GM19452 (cell line): ENCODE data around the gene INHBE.
"Not testable (repeated sequence)": the region's sequence is repeated elsewhere in the genome, so short reads cannot be mapped to it uniquely, and the experiment has no call there.

Experiments used
- ATAC-seq: cut with Tn5 transposase; IDR thresholded peaks from one replicate; pipeline ENCODE4 v1.9.1; 2021; ENCODE audit not compliant: unreplicated experiment

INHBE gene

DNA sequence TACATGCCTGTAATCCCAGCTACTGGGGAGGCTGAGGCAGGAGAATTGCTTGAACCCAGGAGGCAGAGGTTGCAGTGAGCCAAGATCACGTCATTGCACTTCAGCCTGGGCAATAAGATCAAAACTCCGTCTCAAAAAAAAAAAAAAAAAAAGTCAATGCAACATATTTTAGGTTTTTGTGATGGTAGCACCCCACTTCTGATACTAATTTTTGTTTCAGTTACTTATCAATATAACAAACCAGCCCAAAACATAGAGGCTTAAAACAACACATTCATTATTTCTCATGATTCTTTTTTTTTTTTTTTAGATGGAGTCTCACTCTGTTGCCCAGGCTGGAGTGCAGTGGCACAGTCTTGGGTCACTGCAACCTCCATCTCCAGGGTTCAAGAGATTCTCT, 13.7 kb upstream of the INHBE start:
- not testable (repeated sequence) for ATAC-seq

DNA sequence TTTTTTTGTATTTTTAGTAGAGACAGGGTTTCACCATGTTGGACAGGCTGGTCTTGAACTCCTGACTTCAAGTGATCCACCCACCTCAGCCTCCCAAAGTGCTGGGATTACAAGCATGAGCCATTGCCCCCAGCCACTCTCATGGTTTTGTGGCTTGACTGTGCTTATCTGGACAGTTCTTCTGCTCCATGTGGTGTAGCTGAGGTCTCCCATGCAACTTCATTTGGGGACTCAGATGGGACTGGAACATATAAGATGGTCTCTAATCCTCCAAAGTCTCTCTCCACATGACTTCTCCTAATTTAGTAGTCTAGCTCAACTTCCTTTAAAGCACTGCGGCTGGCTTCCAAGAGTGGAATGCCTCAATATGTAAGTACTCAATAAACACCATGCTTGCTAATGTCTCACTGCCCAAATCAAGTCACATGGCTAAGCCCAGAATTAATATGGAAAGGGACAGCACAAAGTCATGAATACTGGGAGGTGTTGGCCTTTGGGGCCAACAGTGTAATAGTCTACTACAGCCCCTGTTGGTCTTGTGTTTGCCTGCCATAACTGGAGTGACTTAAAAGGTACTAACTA, 13.2 kb upstream of the INHBE start:
- no peak for ATAC-seq

DNA sequence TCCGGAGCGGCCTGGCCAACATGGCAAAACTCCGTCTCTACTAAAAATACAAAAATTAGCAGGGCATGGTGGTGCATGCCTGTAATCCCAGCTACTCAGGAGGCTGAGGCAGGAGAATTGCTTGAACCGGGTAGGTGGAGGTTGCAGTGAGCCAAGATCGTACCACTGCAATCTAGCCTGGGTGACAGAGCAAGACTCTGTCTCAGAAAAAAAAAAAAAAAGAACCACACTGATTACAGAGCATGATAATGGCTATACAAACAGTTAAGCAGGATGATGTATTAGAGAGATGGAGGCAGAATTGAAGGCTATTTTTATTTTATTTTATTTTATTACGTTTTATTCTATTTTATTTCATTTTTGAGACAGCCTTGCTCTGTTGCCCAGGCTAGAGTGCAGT, 10.8 kb upstream of the INHBE start:
- not testable (repeated sequence) for ATAC-seq

DNA sequence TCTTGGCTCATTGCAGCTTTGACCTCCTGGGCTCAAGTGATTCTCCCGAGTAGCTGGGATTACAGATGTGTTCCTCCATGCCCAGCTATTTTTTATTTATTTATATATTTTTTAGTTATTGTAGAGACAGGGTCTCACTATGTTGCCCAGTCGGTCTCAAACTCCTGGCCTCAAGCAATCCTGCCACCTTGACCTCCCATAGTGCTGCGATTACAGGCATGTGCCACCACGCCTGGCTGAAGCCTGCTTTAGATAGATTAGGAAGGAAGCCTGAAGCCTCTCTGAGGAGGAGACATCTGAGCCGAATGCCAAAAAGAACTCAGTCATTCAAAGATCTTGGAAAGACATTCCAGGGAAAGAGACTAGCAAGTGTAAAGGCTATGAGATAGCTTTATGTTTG, 10.4 kb upstream of the INHBE start:
- ATAC-seq = no peak

DNA sequence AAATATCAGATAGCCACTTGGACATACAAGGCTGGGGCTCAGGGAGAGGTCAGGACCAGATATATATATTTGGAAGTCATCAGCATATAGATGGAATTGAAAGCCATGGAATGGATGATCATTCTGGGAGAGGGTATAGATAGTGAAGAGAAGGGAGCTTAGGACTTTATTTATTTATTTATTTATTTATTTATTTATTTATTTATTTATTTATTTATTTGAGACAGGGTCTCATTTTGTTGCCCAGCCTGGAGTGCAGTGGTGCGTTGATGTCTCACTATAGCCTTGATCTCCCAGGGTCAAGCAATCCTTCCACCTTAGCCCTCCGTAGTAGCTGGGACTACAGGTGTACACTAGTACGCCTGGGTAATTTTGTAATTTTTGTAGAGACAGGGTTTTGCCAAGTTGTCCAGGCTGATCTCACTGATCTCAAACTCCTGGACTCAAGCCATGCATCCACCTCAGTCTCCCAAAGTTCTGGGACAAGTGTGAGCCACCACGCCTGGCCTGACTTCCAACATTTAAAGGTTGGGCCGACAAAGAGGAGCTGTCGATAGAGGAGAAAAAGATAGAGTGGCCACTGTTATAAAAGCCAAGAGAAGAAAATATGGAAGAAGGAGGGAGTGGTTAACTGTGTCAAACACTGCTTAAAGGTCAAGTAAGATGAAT, 8.7 kb upstream of the INHBE start:
- ATAC-seq = no peak

DNA sequence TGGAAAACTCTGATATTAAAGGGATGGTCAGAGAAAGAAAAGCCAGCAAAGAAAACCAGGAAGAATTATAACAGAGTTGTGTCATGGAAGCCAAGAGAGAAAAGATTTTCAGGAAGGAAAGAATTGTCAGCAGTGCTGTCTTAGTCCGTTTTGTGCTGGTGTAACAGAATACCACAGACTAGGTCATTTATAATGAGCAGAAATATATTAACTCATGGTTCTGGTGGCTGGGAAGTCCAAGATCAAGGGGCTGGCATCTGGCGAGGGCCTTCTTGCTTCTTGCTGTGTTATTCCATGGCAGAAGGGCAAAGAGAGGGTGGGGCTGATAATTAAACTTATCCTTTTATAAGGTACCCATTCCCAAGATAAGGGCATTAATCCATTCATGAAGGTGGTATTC, 6.4 kb upstream of the INHBE start:
- ATAC-seq = no peak

DNA sequence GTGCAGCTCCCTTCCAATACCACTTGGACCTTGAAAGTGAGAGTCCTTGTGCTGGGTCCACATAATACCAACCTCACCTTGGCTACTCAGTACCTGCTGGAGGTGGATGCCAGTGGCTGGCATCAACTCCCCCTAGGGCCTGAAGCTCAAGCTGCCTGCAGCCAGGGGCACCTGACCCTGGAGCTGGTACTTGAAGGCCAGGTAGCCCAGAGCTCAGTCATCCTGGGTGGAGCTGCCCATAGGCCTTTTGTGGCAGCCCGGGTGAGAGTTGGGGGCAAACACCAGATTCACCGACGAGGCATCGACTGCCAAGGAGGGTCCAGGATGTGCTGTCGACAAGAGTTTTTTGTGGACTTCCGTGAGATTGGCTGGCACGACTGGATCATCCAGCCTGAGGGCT, 5.7 kb upstream of the INHBE start:
- no peak for ATAC-seq

DNA sequence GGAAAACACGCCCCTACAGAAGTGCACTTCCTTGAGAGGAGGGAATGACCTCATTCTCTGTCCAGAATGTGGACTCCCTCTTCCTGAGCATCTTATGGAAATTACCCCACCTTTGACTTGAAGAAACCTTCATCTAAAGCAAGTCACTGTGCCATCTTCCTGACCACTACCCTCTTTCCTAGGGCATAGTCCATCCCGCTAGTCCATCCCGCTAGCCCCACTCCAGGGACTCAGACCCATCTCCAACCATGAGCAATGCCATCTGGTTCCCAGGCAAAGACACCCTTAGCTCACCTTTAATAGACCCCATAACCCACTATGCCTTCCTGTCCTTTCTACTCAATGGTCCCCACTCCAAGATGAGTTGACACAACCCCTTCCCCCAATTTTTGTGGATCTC, 5.0 kb upstream of the INHBE start:
- no peak for ATAC-seq

DNA sequence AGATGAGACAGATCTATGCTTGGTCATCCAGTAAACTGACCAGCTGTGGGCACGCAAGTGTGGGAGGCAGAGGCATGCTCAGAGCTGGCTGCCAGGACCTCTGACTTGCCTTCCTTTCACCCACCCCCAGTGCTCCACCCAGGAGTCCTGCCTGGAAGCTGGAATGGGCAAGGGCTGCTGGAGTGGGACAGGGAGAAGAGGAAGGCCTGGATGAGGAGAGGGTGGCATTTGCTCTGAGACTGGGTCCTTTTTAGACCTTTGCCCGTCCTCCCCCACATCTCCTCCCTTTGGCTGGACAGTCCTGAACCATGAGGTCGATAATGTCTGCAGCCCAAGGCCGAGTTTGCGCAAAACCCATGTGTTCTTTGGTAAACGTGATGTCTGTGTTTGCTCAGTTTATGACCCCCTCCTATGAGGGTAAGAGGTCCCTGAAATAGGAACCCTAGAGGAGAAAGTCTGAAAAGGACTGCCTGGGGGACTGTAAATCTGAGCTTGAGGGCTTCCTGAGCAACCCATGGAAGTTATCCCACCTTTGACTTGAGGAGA, 3.8 kb upstream of the INHBE start:
- ATAC-seq = no peak

DNA sequence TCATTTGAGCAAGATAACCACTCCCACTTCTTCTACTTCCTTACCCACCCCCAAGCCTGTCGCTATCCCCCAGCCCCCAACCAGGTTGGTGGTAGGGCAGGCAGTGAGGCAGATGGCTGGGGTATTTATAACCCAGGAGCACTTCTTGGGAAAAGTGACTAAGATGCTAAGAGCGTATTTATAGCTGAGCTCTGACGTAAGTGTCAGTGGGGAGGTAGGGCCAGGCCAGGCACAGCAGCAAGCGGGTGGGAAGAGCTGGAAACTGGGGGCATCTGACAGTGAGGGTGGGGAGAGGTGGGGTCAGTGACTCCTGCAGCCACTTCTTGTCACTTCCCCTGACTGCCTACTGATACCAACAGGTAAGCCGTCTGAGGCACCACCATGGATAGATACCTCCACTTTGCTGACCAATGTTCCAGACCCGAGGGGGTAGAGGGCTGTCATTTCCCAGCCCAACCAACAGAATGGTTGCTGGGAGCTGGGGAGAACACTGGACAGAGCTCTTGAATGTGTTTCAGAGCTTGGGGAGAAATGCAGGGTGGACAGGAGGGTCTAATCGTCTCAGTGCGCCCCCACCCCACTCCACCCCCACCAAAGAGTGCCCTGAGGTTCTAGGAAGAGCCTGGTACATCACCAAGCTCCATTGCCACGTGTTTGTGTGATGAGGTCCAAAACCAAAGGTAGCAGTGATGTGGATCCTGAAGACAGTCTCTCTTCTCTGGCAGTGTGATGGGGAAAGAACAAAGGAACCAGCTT, 2.7 kb upstream of the INHBE start:
- ATAC-seq = no peak

DNA sequence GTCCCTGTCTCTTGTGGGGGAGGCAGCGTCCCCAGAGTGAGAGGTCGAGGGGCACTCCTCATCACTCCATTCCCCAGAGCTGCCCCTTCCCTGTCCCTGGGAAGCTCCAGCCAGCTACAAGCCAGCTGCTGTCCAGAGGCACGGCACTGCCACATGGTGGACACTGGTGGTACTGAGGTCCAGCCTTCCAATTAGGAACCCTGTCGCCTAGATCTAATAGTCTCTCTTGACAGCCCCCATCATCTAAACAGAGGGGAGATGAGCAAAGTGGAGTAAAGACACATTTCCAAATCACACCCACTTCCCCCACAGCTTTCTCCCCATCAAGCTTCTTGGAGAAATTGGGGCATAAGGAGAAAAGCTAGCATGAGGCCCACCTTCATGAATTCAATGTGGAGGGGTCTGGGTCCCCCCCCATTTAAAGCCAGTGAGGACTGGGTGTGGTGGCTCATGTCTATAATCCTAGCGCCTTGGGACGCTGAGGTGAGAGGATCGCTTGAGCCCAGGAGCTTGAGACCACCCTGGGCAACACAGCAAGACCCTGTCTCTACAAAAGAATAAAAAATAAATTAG, 2.1 kb upstream of the INHBE start:
- ATAC-seq = no peak

DNA sequence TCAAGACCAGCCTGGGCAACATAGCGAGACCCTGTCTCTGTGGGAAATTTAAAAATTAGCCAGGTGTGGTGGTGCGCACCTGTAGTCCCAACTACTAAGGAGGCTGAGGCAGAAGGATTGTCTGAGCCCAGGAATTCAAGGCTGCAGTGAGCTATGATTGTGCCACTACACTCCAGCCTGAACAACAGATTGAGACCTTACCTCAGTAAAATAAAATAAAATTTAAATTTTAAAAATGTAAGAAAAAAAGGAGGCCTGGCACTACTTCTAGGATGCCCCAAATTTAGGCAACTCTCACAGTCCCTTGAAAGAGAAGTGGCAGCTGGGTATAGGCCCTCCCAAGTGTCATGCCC, 918 bp upstream of the INHBE start:
- no peak for ATAC-seq

DNA sequence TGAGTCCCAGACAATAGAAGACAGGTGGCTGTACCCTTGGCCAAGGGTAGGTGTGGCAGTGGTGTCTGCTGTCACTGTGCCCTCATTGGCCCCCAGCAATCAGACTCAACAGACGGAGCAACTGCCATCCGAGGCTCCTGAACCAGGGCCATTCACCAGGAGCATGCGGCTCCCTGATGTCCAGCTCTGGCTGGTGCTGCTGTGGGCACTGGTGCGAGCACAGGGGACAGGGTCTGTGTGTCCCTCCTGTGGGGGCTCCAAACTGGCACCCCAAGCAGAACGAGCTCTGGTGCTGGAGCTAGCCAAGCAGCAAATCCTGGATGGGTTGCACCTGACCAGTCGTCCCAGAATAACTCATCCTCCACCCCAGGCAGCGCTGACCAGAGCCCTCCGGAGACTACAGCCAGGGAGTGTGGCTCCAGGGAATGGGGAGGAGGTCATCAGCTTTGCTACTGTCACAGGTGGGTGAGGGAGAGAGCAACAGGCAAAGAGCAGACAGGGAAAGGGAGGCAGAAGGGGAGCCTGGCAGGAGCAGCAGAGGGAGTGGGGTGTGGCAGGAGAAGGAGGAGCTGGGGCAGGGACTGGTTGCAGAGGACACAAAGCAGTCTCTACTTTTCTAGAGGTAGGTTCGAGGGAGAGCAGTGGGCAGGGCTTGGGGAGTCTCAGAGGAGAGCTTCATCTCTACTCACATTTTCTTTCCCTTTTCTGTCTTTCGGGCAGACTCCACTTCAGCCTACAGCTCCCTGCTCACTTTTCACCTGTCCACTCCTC, 452 bp downstream of the INHBE start:
- no peak for ATAC-seq

DNA sequence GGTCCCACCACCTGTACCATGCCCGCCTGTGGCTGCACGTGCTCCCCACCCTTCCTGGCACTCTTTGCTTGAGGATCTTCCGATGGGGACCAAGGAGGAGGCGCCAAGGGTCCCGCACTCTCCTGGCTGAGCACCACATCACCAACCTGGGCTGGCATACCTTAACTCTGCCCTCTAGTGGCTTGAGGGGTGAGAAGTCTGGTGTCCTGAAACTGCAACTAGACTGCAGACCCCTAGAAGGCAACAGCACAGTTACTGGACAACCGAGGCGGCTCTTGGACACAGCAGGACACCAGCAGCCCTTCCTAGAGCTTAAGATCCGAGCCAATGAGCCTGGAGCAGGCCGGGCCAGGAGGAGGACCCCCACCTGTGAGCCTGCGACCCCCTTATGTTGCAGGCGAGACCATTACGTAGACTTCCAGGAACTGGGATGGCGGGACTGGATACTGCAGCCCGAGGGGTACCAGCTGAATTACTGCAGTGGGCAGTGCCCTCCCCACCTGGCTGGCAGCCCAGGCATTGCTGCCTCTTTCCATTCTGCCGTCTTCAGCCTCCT, 1.1 kb downstream of the INHBE start:
- peak; percentile 42 for ATAC-seq

DNA sequence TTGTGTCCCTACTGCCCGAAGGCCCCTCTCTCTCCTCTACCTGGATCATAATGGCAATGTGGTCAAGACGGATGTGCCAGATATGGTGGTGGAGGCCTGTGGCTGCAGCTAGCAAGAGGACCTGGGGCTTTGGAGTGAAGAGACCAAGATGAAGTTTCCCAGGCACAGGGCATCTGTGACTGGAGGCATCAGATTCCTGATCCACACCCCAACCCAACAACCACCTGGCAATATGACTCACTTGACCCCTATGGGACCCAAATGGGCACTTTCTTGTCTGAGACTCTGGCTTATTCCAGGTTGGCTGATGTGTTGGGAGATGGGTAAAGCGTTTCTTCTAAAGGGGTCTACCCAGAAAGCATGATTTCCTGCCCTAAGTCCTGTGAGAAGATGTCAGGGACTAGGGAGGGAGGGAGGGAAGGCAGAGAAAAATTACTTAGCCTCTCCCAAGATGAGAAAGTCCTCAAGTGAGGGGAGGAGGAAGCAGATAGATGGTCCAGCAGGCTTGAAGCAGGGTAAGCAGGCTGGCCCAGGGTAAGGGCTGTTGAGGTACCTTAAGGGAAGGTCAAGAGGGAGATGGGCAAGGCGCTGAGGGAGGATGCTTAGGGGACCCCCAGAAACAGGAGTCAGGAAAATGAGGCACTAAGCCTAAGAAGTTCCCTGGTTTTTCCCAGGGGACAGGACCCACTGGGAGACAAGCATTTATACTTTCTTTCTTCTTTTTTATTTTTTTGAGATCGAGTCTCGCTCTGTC, 1.8 kb downstream of the INHBE start:
- ATAC-seq = no peak

DNA sequence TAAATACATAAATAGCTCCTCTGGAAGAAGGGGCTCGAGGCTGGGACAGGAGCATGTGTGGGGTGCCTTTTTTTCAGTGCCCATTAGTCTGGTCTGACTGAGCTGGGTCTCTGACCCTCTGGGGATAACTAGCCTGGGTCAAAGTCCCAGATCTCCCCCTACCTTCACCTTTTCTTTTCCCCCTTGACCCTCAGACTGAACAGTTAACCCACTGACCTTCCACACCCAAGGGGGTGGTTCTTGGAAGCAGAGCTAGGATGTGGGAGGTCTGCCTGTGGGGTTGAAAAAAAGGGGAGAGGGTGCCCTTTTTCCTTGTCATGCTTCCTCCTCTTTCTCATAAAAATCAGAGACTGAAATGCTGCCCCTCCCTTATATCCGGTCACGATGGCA, 3.6 kb downstream of the INHBE start:
- ATAC-seq = no peak

DNA sequence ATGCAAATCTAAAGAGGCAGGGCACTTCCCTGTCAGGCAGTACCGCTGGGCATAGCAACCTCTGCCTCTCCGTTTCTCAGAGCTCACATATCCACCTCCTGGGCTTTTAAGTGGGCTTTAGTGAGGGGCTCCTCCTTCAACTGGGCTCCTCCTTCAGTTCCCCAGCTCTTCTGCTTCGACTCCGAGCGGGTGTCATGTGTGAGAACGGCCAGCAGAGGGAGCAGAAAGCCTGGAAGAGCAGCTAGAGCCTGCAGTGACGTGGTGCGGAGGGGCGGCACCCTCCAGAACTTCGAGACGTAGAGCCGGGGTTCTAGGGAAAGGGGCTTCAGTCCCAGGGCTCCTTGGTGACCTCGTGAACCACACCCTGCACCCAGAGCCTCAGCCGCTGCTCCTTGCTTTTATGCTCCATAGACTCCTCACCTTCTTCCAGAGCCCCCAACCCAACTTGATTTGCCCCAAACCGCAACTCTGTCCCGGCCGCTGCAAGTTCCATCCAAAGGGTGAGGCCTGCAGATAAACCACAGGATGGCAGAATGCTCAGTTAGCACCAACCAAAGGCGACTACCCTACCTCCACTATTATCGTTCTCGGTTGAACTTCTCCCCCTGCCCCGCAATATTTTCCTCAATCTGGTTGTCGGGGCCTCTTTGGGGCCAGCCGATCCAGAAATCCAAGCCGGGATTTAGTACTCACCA, 4.1 kb downstream of the INHBE start:
- ATAC-seq = peak; percentile 55

DNA sequence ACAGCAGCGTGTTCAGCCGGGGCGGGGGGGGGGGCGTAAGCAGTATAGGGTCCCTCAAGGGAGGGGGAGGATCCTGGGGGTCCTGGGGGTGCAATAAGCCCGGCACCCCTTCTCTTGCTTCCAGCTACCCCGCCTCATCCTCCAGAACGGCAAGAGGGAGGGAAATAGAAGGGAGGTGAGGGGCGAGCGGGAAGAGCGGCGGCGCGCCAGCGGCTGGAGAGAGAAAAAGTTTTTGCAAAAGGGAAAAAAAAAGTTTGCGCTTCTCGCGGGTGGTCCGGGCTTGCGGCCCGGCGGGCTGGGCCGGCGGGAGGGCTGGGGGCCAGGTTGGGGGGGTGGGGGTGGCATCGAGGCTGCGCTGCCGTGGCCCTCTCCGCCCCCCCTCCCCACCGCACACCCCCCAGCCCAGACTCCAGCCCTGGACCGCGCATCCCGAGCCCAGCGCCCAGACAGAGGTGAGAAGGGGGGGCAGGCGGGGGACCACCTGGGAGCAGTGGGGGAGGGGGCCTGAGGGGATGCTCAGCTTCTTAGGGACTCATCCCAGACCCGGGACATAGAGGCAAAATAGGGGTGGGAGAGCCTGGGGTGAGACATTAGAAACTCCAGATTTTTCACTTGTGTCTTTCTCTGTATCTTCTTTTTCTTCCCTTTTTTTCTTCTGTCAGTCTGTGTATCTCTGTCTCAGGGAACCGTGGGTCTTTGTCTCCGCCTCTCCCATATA, 4.8 kb downstream of the INHBE start, which contains the start of gene GLI1:
TSS of gene GLI1 (plus strand) at position 36 of the 718 bp plus-strand sequence. CDS start 3,907 bp downstream, outside the sequence.
- no peak for ATAC-seq

DNA sequence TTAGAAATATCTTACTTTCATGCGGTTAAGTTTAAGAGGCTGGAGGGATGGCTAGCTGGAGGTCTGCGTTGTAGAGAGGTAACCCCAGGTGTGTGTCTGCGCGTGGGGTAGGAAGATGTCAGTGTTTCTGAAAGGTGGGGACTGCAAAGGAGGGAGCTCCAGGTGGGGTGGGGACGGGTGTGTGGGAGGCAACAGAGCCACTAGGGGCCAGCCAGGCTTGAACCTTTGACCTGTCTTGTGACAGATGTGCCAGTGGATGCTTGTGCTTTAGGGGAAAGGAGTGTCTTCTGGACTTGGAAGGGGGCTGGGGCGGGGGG, 5.3 kb downstream of the INHBE start:
- no peak for ATAC-seq
